Chondrocyte (in vitro differentiated cells): ENCODE results near the gene FGF16. TPM values are rescaled to one million over a fixed set of nuclear protein-coding genes. Genes with fewer than 3 reads are reported as not detected.
A peak's percentile ranks its signal among the peaks of the same experiment; 100 is the strongest.

Experiments
- DNase-seq: peaks from one replicate; pipeline ENCODE4 v3.0.0; 2021; ENCODE audit warnings: mixed read lengths, low spot score
- H3K27ac Mint-ChIP-seq: one replicate; pipeline ENCODE4 v1.8.0; 2021; ENCODE audit warnings: mild to moderate bottlenecking, moderate library complexity, mixed read lengths; ENCODE audit not compliant: unreplicated experiment
- H3K27me3 Mint-ChIP-seq: 2 replicates; pipeline ENCODE4 v1.8.0; 2021; ENCODE audit warnings: low read depth, mixed read lengths
- H3K36me3 Mint-ChIP-seq: 2 replicates; pipeline ENCODE4 v1.8.0; 2021; ENCODE audit warnings: low read depth, mixed read lengths
- H3K4me1 Mint-ChIP-seq: 2 replicates; pipeline ENCODE4 v1.8.0; 2021; ENCODE audit warnings: low read depth, mild to moderate bottlenecking, mixed read lengths
- H3K4me3 Mint-ChIP-seq: one replicate; pipeline ENCODE4 v1.8.0; 2021; ENCODE audit warnings: mild to moderate bottlenecking, moderate library complexity, mixed read lengths; ENCODE audit not compliant: unreplicated experiment
- H3K9me3 Mint-ChIP-seq: 2 replicates; pipeline ENCODE4 v1.8.0; 2021; ENCODE audit warnings: low read depth, mixed read lengths
- total RNA-seq: library from RNA; stranded (reverse); gene quantifications from 3 replicates; pipeline ENCODE4 v1.2.1, GENCODE V29; 2021
- TF ChIP-seq, protein P1 (sequence below): fragments of 200-600 bp; sonication (generic); IDR thresholded peaks from 2 replicates; pipeline ENCODE4 v1.5.0; 2021; ENCODE audit warnings: antibody characterized with exemption, mild to moderate bottlenecking, moderate library complexity

The FGF16 gene
- total RNA-seq, 1 donor from 2014 or later: not detected

DNA sequence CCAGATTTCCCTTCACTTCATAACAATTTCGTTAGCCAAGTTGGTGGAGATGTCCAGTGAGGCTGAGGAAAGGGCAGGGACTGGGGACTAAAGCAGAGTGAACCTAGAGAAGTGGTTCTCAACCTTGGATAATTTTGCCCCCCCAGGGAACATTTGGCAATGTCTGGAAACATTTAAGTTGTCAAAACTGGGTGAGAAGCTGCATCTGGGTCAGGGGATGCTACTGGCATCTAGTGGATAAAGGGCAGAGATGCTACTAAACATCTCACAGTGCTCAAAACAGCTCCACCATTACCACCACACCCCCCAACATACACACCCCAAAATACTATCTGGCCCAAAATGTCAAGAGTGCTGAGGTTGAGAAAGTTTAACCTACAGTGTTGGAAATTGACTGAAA lies 32.0 kb upstream of the FGF16 start:
- Mint-ChIP-seq H3K4me3 (no peak overlapping the region), H3K36me3 (no peaks in the 10 kb centered on the region), H3K9me3 (peaks cover 14% of the 10 kb centered on the region), H3K4me1 (no peaks in the 10 kb centered on the region), H3K27me3 (no peaks in the 10 kb centered on the region), H3K27ac (no peak overlapping the region)
- TF ChIP-seq, protein P1, sequence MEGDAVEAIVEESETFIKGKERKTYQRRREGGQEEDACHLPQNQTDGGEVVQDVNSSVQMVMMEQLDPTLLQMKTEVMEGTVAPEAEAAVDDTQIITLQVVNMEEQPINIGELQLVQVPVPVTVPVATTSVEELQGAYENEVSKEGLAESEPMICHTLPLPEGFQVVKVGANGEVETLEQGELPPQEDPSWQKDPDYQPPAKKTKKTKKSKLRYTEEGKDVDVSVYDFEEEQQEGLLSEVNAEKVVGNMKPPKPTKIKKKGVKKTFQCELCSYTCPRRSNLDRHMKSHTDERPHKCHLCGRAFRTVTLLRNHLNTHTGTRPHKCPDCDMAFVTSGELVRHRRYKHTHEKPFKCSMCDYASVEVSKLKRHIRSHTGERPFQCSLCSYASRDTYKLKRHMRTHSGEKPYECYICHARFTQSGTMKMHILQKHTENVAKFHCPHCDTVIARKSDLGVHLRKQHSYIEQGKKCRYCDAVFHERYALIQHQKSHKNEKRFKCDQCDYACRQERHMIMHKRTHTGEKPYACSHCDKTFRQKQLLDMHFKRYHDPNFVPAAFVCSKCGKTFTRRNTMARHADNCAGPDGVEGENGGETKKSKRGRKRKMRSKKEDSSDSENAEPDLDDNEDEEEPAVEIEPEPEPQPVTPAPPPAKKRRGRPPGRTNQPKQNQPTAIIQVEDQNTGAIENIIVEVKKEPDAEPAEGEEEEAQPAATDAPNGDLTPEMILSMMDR: peak; percentile 46
- DNase-seq: no peak

DNA sequence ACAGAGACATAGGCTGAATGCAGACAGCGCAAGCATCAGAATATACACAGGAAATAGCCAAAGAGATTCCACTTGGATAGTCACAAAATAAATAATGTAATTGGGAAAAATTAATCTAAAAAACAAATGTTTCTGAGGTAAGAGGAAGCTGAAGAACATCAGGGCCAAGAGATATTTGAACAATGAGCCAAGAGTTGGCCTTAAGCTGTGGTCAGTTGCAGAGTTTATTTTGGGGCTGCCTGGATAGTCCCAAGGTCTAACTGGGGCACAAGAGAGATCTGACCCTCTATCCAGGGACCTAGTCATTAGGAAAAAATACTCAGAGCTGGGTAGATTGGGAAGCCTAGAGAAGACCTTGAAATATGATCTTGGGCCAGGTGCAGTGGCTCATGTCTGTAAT lies 31.3 kb upstream of the FGF16 start:
- H3K36me3 Mint-ChIP-seq: no peaks in the 10 kb centered on the region
- H3K4me1 Mint-ChIP-seq: no peaks in the 10 kb centered on the region
- H3K9me3 Mint-ChIP-seq: peaks cover 16% of the 10 kb centered on the region
- no peak overlapping the region for H3K4me3 Mint-ChIP-seq
- H3K27ac Mint-ChIP-seq: no peak overlapping the region
- no peaks in the 10 kb centered on the region for H3K27me3 Mint-ChIP-seq
- TF ChIP-seq, protein P1: no peak
- DNase-seq: no peak

DNA sequence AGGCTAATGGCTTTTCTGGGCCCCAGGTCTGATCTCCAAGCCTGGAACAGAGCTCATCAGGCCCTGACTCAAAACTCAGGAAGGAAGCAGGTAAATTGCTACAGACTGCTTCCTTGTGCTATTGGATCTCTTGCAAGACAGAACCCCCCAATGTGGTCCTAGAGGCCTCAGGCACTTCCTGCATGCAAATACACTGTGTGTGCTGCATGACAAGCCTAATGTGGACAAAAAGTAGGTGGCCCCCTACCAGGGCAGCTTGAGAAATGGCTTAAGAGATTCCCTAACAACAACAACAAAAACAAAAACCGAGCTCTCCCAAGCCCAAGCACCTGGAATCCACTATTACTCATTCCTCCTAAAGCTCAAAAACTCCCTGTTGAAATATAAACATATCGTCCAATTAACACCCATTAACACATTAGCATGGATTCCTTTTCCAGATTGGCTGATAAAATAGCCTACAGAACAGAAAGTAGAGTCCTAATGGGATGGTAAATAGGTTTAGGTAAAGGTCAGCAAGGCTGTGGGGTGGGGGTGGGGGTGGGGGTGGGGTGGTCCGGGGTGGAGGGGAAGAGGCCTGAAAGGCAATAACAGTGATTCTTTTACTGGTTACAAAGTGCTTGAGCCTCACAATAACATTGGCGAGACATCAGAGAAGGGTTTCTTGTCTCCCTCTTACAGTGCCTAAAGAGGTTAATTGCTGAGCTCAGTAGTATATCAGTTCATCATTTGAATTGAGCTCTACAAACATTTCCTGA lies 24.1 kb upstream of the FGF16 start:
- Mint-ChIP-seq H3K4me3 (no peak overlapping the region), H3K4me1 (peaks cover 8% of the 10 kb centered on the region), H3K9me3 (peaks cover 17% of the 10 kb centered on the region), H3K36me3 (no peaks in the 10 kb centered on the region), H3K27me3 (no peaks in the 10 kb centered on the region), H3K27ac (no peak overlapping the region)
- TF ChIP-seq, protein P1: no peak
- no peak for DNase-seq

DNA sequence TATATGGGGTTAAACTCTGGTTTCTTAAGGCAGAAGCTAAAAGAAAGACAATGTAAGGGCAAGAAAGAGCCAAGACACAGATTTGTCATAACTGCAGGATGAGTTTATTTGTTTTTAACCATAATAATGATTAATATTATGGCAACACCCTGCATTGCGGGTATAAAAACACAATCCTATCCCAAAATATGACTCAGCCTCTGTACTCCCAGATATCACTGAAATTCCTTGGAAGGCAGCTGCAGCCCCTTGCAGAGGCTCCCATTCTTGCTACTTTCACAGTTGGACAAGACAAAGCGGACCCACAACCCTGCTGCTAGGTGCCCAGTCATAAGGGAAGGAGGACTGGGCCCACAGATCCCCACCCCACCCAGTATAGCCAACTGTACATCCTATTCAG lies 20.4 kb upstream of the FGF16 start:
- Mint-ChIP-seq H3K36me3 (no peaks in the 10 kb centered on the region), H3K4me3 (no peak overlapping the region), H3K27ac (no peak overlapping the region), H3K27me3 (no peaks in the 10 kb centered on the region), H3K9me3 (peaks cover 9% of the 10 kb centered on the region), H3K4me1 (peaks cover 12% of the 10 kb centered on the region)
- DNase-seq: no peak
- TF ChIP-seq, protein P1: no peak

DNA sequence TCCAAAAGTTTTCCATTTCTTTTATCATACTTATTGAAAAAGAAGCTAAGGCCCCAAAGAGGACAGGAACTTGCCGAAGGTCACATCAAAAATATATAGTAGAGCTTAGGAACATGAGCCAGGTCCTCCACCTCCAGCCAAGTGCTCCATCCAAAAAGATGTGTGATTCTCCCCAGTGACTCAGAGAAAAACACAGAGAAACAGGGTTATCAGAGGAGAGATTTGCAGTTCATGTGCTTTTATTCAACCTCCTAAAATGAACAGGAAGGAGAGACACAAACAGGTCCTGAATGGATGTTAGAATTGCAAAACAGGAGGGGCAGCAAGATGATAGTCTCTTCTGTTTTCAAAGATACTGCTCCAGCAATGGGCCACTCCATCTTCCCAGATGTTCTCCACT lies 19.6 kb upstream of the FGF16 start:
- Mint-ChIP-seq H3K9me3 (peaks cover 7% of the 10 kb centered on the region), H3K4me3 (no peak overlapping the region), H3K27ac (no peak overlapping the region), H3K27me3 (no peaks in the 10 kb centered on the region), H3K4me1 (peaks cover 12% of the 10 kb centered on the region), H3K36me3 (no peaks in the 10 kb centered on the region)
- TF ChIP-seq, protein P1: no peak
- no peak for DNase-seq
